Measurements from ENCODE around the gene GPR6. TPM values are rescaled to one million over a fixed set of nuclear protein-coding genes. Genes with fewer than 3 reads are reported as not detected.

The GPR6 gene
- total RNA-seq, 1 donor from 2014 or later: not detected

DNA sequence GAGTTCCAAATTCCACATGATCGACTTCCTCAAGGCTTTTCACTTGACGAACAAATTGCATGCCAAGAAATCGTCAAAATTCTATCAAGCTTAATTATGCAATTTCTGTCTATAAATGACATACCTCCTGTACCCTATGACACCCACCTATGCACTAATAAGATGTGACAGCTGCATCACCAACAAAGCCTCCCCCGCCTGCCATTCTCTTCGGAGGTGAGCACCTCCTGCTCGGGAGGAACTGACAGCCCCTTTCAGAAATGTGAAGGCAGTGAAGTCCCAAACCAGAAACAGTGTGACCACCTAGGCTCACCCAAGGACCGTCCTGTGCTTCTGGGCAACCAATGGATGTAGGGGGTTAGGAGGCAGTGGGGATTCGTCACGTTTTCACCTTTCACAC is 37.1 kb downstream of the GPR6 start:
- H3K27me3 Mint-ChIP-seq (ENCODE audit: unreplicated experiment): peaks cover 1% of the 10 kb centered on the region
- no peaks in the 10 kb centered on the region for H3K36me3 Mint-ChIP-seq (ENCODE audit: unreplicated experiment)
- H3K4me3 Mint-ChIP-seq (ENCODE audit: unreplicated experiment): no peak overlapping the region
- TF ChIP-seq, protein P1, sequence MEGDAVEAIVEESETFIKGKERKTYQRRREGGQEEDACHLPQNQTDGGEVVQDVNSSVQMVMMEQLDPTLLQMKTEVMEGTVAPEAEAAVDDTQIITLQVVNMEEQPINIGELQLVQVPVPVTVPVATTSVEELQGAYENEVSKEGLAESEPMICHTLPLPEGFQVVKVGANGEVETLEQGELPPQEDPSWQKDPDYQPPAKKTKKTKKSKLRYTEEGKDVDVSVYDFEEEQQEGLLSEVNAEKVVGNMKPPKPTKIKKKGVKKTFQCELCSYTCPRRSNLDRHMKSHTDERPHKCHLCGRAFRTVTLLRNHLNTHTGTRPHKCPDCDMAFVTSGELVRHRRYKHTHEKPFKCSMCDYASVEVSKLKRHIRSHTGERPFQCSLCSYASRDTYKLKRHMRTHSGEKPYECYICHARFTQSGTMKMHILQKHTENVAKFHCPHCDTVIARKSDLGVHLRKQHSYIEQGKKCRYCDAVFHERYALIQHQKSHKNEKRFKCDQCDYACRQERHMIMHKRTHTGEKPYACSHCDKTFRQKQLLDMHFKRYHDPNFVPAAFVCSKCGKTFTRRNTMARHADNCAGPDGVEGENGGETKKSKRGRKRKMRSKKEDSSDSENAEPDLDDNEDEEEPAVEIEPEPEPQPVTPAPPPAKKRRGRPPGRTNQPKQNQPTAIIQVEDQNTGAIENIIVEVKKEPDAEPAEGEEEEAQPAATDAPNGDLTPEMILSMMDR (IDR thresholded peaks at IDR 0.05; ENCODE audit: partially characterized antibody, unreplicated experiment): no peak
- H3K27ac Mint-ChIP-seq (ENCODE audit: unreplicated experiment): no peak overlapping the region
- peaks cover 4% of the 10 kb centered on the region for H3K9me3 Mint-ChIP-seq (ENCODE audit: unreplicated experiment)
- H3K4me1 Mint-ChIP-seq (ENCODE audit: low read depth, unreplicated experiment): peaks cover 3% of the 10 kb centered on the region
- no peak for DNase-seq

DNA sequence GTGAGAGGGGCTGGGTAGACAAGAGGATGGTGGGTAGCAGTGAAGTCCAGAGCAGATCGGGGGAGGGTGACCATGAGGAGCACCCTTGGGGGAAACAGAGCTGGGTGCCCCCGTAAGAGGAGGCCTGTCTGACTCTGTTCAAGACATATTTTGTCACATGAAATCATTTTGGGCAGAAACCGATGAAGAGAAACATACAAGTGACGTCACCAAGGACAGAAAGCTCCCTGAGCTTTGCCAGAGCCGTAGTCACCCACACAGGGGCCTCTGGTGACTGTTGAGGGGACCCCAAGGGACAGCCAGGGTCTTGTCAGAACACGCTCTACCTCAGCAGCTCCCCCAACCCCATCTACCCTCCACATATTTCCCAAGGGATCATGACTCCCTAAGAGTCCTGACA is 39.2 kb downstream of the GPR6 start:
- Mint-ChIP-seq H3K4me3 (ENCODE audit: unreplicated experiment) (no peak overlapping the region), H3K36me3 (ENCODE audit: unreplicated experiment) (no peaks in the 10 kb centered on the region), H3K27me3 (ENCODE audit: unreplicated experiment) (peaks cover 1% of the 10 kb centered on the region), H3K27ac (ENCODE audit: unreplicated experiment) (no peak overlapping the region), H3K9me3 (ENCODE audit: unreplicated experiment) (peaks cover under 1% of the 10 kb centered on the region), H3K4me1 (ENCODE audit: low read depth, unreplicated experiment) (peaks cover 6% of the 10 kb centered on the region)
- no peak for DNase-seq
- TF ChIP-seq, protein P1 (IDR thresholded peaks at IDR 0.05; ENCODE audit: partially characterized antibody, unreplicated experiment): no peak

DNA sequence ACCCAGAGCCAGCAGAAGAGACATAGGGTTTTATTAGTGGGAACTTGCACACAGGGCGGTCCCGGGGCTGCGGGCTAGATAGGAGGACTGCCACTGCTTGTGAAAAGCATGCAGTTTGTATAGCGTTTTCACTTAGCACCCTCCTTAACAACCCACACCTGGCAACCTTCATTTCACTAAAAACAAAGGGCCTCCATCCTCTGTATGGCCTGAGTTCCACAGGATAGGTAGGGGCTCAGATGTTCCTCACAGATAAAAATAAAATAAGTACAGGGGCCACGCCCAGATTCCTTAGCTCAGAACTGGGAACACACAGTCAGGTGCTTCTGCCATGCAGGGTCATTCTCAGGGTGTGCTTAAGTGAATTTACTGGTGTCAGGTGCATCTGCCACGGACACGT is 39.8 kb downstream of the GPR6 start:
- Mint-ChIP-seq H3K27me3 (ENCODE audit: unreplicated experiment) (peaks cover 1% of the 10 kb centered on the region), H3K4me3 (ENCODE audit: unreplicated experiment) (no peak overlapping the region), H3K4me1 (ENCODE audit: low read depth, unreplicated experiment) (peaks cover 6% of the 10 kb centered on the region), H3K36me3 (ENCODE audit: unreplicated experiment) (no peaks in the 10 kb centered on the region), H3K27ac (ENCODE audit: unreplicated experiment) (no peak overlapping the region), H3K9me3 (ENCODE audit: unreplicated experiment) (no peaks in the 10 kb centered on the region)
- no peak for DNase-seq
- TF ChIP-seq, protein P1 (IDR thresholded peaks at IDR 0.05; ENCODE audit: partially characterized antibody, unreplicated experiment): no peak

DNA sequence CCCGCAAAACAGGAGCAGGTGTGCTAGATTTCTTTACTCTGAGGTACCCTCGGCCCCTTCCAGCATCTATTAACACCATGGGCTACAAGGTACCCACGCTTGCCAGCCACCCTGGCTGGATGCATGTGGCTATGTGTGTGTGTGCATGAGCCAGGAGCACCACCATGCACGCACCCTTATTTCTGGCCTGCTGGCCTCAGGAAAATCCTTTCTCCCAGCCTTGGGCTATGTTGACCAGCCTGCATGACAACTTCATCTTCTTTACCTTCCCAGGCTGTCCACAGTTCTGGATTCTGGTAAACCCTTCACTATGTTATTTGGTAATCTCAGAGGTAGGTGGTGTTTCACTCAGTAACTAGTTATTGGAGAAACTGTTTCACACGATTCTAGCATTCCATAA is 40.4 kb downstream of the GPR6 start:
- Mint-ChIP-seq H3K4me3 (ENCODE audit: unreplicated experiment) (no peak overlapping the region), H3K36me3 (ENCODE audit: unreplicated experiment) (no peaks in the 10 kb centered on the region)

DNA sequence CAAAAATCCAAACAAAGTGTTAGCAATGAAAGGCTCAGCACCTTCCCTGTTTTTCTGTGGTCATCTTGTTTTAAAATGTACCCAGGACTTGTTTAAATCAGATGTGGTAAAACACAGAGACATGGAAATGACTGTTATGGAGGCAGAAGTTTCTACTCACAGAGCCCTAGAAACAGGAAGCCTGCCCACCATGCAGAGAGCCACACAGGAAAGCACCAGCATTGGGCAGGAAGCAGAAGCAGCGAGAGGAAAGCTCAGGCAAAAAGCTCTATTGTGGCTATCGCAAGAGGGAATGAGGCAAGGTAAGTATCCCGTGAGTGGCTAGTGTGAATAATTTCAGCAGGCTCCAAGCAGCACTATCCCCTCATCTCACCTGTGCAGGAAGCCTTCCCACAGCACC is 42.8 kb downstream of the GPR6 start:
- peaks cover 5% of the 10 kb centered on the region for H3K9me3 Mint-ChIP-seq (ENCODE audit: unreplicated experiment)
- no peak overlapping the region for H3K27ac Mint-ChIP-seq (ENCODE audit: unreplicated experiment)
- TF ChIP-seq, protein P1 (IDR thresholded peaks at IDR 0.05; ENCODE audit: partially characterized antibody, unreplicated experiment): no peak
- DNase-seq: no peak
- peaks cover 6% of the 10 kb centered on the region for H3K4me1 Mint-ChIP-seq (ENCODE audit: low read depth, unreplicated experiment)
- no peaks in the 10 kb centered on the region for H3K27me3 Mint-ChIP-seq (ENCODE audit: unreplicated experiment)
- no peak overlapping the region for H3K4me3 Mint-ChIP-seq (ENCODE audit: unreplicated experiment)
- H3K36me3 Mint-ChIP-seq (ENCODE audit: unreplicated experiment): no peaks in the 10 kb centered on the region

More for the DNA sequence above, 40.4 kb downstream of the GPR6 start:
- Mint-ChIP-seq H3K9me3 (ENCODE audit: unreplicated experiment) (no peaks in the 10 kb centered on the region), H3K4me1 (ENCODE audit: low read depth, unreplicated experiment) (peaks cover 6% of the 10 kb centered on the region), H3K27ac (ENCODE audit: unreplicated experiment) (no peak overlapping the region), H3K27me3 (ENCODE audit: unreplicated experiment) (peaks cover 1% of the 10 kb centered on the region)
- no peak for DNase-seq
- TF ChIP-seq, protein P1 (IDR thresholded peaks at IDR 0.05; ENCODE audit: partially characterized antibody, unreplicated experiment): no peak

All from glutamatergic neuron (in vitro differentiated cells).